Glomerular visceral epithelial cell (primary cell): ENCODE measurements around the gene MPZL2.
A peak's percentile ranks its signal among the peaks of the same experiment; 100 is the strongest.

Experiments used
- DNase-seq: peaks from one replicate; pipeline ENCODE4 v3.0.0-alpha.2; 2016; ENCODE audit errors: extremely low spot score

The MPZL2 gene

DNA sequence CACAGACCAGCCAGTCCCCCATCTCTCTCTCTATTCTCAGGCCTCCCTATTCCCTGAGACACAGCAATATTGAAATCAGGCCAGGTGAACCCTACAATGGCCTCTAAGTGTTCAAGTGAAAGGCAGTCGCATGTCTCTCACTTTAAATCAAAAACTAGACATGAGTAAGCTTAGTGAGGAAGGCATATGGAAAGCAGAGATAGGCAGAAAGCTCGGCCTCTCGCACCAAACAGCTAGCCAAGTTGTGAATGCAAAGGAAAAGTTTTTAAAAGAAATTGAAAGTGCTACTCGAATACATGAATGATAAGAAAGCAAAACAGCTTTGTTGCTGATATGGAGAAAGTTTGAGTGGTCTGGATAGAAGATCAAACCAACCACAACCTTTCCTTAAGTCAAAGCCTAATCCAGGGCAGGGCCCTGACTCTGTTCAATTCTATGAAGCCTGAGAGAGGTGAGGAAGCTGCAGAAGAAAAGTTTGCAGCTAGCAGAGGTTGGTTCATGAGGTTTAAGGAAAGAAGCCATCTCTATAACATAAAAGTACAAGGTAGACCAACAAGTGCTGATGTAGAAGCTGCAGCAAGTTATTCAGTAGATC, 19.8 kb upstream of the MPZL2 start:
- DNase-seq, result no peak

DNA sequence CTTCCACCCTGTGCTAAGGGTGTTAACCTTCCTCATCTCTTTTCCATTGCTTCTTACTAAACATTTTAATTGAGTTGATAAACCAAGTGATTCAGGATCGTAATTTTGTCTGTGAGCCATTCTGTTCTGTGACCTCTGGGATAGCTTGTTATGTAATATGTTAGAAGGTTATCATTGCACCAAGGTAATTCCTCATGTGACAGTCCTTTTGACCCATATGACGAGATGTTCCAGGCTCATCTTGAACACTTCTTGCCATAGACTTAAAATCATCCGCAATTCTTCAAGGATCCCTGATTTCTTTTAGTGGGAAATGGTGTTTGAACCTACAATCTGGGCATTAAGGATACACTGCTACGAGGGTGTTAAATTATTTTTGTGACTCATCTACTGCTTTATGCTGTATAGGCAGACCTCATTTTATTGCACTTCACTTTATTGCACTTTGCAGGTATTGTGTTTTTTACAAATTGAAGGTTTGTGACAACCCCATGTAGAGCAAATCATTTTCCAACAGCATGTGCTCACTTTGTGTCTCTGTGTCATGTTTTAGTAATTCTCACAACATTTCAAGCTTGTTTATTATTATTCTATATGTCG, 19.0 kb upstream of the MPZL2 start:
- DNase-seq, result no peak

DNA sequence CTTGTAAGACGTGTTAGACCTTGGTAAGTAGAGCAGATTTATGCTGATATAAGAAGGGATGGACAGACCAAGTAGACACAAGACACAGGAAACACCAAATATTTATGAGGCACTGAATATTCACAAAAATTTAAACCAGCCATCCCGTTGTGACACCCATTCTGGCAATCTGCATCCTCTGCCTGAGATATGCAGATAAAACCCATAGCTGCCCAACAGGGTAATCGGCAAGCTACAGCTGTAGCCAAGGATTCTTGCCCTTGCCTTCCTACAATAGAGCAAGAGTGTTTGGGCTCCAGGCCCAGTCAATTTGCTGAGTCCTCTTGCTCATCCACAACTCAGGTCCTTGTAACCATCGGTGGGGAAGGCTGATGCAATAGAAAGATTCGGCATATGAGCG, 18.5 kb upstream of the MPZL2 start:
- no peak for DNase-seq

DNA sequence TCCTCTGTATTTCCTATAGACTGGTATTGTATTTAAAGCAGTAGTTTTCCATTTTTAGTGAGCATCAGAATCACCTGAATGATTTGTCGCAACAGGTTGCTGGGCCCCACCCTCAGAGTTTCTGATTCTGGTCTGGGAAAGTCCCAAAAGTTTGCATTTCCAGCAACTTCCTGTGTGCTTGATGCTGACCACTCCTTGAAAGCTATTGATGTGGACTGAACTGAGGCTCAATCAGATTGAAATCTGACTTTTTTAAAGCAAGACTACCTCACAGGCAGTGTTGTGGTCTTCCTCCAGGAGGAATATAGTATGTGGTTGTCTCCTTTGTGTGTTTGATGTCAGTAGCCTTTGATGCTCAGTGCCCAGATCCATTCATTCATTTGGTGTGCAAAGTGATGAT, 17.2 kb upstream of the MPZL2 start:
- no peak for DNase-seq

DNA sequence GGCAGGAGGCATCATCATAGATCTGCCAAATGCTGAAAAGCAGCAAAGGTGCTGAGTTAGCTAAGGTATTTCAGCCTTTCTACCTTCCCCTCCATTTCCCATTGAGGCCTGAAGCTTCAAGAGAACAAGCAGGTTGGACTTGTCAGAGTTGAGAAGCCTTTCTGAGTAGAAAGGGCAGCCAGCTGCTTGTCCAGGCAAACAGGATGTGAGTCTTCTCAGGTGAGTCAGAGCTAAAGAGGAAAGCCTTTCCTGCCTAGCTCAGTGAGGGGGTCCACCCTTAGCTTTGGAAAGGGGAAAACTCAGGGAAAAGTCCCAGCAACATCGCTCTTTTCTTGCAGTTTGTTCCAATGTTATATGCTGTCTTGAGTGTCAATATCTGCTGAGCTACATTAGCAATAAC, 13.2 kb upstream of the MPZL2 start:
- DNase-seq, result peak; percentile 33

DNA sequence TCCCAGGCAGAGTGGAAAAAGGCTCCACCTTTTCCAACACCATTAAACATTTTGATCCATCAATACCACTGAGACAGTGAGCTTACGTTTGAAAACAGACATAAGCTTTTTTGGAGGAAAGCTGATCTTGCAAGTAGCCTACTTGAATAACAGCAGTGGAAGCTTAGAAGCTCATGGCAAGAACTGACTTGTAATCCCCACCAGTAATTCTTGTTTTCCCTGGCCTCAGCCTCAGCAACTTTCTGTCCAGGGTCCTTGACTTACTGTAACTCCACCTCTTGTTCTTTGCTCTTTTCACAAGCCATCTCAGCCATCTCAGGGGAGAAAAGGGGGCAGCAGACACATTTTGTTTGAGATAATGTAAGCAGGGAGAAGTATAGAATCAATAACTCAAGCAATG, 12.3 kb upstream of the MPZL2 start:
- no peak for DNase-seq

DNA sequence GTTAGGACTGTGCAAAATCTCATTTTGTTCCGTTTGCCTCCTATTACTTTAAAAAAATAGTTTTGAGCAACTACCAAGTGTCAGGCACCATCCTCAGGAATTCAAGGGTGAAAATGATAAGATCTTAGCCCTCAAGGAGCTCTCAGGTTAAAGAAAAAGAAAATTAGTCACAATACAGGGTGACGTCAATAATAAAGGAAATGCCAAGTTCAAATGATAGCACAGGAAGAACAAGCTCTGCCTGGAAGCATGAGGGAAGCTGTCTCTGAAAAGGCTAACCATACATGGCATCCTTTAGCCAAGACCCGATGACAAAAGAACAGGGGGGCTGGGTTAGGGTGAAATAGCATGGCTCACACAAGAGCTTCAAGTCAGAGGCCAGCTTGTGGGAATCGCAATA, 11.1 kb upstream of the MPZL2 start:
- DNase-seq, result no peak

DNA sequence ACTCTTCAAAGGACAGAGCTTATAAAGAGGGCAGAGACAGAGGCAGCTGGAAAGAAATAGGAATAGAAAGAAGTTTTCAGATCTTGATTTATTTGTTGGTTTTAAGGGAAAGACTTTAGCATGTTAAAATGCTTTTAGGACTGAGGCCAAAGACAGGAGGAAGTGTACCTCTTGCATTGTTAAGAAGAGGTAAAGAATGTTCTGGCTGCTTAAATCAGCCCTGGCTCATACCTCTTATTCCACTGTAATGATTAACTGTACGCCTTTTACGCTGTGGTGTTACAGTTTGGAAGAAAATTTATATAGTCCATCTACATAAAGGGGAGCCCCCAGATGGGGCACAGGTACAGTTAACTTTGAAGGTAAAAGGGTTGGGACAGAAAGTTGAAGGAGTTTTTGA, 10.1 kb upstream of the MPZL2 start:
- no peak for DNase-seq

DNA sequence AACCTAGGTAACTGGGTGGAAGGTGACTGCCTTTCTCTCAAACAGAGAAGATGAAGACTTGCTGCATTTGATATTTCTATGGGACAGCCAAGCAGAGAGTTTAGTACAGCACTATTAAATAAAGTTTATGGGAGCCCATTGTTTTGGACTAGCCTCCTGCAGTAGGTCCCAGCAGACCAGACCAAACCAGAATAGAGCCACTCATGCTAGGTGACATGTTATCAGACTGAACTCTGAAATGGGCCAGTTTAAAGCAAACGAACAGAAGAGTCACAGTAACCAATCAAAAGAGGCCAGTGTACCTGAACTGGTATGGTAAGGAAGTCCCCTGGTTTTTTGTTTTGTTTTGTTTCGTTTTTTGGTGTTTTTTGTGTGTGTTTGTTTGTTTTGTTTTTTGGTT, 7.9 kb upstream of the MPZL2 start:
- DNase-seq, result no peak

DNA sequence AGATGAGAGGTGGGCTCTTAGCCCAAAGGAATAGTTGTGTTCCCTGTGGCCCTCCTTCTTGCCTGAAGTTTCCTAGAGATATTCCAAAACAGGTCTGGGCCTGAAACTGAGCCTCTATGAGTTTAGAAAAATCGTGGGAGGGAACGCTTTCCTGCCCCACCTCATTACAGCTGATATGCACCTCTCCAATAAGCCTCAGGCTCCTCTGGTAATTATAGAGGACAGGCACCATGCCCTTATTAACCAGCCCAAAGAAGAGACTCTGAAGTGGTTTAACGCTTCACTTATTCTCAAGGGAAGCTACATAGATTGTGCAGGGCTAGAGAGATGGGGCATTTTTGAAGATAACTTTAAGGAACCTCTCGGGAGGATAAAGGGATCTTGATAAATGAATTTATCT, 3.4 kb upstream of the MPZL2 start:
- DNase-seq, result no peak

DNA sequence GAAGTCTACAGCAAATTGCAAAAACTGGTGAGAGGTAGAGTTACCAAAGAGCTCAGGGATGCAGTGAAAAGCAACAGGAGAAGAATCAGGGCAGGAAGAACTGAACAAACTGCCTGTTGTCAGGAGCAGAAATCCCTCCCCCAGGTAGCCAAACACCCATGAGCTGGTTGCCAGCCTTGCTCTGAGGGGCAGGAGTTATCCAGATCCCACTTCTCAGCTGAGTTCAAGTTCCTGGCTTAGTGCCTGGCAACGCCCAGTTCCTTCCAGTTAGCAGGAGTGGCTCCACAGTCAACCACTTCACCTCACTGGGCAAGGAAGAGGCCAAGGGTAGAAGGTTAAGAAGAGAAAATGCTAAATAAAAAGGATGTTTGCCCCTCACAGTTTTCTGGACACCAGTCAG, 1.9 kb upstream of the MPZL2 start:
- DNase-seq, result no peak

DNA sequence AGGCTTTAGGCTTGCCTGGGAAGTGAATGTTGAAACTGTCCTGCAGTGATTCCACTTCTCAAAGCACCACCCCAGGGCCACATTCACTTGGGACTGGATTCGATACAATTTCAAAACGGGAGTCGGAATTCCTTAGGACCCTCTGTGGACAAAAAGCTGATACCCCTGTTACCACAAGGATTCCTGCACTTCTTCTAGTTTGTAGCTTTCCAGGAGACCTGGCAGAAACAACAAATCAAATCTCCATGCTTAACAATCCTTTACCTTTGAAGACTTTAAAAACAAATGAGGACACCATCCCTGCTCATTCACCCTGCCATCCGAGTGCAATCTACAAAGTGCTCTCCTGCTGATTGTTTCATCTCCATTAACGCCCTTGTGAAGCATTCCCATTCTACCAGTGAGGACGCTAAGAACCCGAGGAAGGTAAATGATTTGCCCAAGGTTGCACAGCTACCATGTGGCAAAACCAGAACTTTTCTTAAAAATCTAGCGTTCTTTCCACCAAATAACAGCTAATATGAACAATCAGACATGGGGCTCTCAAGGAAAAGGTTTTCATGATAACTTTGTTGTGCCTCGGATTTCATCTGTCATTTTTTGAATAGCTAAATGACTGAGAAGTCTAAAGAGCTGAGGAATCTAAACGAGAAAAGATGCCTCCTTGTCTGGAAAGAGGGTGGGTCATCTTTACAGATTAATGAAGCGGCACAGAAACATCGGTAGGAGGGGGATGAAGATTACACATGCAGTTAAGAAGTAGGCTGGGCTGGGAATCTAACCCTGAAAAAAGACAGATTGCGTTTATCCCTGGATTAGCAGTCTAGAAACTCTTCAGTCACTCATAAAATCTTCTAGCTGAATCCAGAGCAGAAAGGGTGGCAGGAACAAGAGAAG, 720 bp upstream of the MPZL2 start:
- DNase-seq, result no peak

DNA sequence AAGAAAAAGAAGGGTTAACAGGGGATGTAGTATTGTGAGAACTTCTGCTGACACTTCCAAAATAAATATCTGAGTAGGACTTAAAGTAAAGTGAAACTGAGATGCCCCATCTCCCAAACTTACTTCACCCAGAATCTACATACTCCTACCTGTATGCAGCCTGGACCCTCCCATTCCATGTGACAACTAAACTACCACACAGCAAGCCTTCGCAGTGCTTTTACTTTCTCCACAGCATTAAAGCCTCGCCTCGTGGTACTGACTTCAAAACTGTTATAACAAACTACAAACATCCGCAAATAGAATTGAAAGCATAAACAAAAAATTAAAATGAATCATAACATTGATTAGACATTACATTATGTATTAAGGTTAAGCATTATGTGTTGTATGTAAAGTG, 985 bp downstream of the MPZL2 start:
- DNase-seq, result no peak

DNA sequence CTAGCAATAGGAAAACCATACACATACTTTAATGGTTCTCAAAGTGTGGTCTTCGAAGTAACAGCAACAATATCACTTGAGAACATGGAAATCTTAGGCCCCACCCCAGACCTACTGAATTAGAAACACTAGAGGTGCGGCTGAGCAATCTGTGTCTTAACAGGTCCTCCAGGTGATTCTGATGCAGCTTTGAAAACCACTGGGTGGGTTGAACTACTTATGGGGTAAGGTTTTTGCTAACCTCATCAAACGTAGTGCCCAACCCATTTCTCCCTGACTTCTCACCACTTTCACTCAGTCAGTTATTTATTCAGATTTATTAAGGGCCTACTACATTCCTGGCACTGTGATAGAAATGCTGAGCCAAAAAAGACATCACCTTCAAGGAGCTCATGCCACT, 3.7 kb downstream of the MPZL2 start:
- DNase-seq, result no peak

DNA sequence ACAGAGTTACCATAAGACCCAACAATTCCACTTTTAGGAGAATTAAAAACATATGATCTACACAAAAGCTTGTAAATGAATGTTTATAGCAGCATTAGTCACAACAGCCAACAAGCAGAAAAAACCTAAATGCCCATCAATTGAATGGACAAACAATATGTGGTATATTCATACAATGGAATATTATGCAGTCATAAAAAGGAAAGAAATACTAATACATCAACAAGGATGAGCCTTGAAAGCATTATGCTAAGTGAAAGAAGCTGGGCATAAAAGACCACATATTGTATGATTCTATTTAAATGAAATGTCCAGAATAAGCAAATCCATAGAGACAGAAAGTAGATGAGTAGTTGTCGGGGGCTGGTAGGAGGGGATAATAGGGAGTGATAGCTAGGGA, 5.0 kb downstream of the MPZL2 start:
- no peak for DNase-seq

DNA sequence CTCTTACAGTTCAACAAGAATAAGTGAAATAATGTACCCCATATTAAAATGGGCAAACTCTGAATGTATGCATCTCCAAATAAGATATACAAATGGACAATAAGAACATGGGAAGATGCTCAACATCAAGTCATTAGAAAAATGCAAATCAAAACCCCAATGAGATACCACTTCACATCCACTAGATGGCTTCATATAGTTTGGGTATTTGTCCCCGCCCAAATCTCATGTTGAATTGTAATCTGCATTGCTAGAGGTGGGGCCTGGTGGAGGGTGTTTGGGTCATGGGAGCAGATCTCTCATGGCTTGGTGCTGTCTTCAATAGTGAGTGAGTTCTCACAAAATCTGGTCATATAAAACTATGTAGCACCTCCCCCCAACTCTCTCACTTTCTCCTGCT, 5.7 kb downstream of the MPZL2 start:
- no peak for DNase-seq

DNA sequence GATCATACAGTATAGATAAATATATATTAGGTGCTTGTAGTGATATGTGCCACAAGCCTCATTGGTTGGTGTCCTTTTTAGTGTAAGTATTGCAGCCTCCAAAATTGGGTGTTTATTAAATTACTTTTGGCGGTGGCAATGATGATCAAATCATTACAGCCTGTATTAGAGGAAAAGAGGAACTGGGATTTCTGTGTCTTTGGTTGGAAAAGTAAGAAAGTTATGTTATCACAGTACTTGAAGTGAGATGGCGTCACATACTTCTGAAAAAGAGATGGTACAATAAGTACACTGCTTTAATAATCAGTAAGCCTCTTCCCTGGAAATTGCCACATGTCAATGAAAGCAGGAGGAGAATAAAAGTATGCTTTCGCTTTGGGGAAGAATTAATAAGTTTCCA, 11.4 kb downstream of the MPZL2 start:
- DNase-seq, result no peak

DNA sequence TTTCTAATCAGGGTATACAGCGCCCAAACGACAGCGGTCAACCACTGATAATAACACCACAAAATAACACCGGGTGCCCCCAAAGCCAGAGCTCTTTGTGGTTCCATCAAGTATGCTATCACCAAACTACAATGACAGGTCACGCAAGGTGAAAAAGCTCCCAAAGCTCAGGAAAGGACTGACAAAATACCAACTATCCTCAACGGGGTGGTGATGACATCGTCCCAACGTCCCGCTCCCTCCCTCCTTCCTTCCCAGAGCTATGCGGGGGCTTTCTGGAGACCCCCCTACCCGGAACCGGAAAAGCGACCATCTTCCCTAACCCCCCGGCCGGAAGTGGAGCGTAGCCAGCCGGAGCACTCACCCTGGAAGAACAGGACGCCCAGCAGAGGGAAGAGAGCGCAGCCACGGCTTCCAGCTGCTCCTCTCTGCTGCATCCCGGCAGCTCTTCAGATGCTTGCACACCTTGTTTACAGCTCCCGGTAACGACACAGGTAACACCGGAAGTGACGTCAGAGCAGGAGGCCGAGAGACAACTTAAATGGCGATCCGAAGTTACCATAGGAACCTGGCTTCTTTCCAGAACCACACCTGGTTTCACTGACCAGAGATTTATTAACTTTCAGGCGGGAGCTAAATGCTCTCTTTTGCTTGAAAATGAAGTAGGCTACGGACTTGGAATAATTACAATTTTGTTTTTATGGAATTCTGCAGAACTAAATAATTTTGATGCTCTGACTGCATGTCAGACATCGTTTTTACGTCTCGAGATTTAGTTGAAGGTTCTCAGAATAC, 12.0 kb downstream of the MPZL2 start, which contains the start of gene MPZL3:
Gene MPZL3, minus strand, starts transcription at position 508 of the 795 bp plus-strand sequence. Its CDS starts 71 bp downstream, at position 437.
- DNase-seq, result peak; percentile 86

DNA sequence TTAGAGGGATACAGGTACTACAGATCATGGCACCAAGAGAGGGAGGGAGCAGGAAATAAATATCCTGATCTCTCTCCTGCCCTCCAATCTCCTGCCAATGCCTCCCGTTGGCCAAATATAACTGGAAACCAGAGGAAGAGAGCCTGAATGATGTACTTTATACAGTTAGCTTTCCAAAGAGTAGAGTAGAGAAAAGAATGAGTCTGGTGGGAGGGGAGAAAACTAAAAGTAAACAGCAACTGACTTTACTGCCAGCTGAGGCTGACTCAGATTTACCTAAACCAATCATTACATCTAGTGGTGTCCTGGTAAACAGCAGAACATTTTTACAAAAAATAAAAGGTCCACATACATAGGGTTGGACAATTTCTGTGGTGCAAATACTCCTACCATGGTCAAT, 17.1 kb downstream of the MPZL2 start:
- no peak for DNase-seq

DNA sequence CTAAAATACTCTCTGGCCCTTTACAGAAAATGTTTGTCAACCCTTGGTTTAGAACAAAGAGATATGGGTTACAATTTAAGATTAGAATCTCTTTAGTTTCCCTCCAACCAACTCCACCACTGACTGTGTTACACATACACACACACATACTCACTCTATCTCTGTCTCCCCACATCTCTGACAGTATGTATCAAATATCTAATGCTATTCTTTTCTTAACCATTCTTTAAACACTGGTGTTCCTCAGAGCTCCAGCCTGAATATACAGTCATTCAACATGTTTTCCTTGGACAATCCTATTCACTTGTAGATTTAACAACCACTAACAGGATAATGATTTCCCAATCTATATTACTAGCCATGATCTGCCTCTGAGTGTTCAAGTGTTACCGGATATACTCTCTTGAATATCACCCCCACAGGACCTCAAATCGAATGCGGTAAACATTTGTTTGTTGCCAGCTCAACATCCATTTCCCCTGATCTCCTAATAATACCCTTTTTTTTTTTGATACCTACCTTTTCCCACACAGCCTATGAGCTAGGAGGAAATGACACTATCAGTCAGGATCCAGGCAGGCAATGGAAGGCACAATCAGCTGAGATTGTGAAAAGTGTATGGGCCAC, 18.0 kb downstream of the MPZL2 start:
- DNase-seq, result no peak

DNA sequence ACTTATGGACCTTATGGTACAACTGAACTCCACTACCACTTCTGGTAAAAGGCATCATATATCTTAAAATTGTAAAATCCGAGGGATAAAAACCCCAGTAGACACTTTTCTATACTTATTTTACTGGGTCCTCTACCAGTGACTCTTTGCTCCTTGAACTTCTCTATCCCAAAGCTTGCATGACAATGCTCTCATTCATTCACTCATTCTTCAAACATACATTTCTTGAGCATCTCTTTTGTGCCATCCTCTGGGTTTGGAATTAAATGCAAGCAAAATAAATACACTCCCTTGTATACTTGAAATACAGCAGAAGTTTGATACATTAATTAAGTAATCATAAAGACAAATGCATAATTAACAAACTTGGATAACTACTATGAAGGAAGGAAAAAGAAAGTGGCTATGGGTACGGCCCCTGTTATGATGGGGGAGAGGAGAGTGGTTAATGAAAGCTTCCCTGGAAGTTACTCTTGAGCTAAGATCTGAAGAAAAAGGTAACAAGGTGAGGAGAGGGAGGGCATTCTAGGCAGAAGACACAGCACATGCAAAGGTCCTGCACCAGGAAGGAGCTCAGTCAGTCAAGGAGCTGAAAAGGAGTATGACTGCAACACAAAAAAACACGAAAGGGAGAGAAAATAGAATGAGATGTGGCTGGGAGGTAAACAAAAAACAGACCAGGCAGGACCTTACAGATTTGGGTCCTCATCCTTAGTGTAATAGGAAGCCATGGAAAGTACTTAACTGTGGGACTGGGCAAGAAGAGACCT, 19.9 kb downstream of the MPZL2 start:
- DNase-seq, result no peak
